ENCODE data around the gene CNOT2. TPM values are rescaled to one million over a fixed set of nuclear protein-coding genes. Genes with fewer than 3 reads are reported as not detected.
A peak's percentile ranks its signal among the peaks of the same experiment; 100 is the strongest.

CNOT2 gene
- 100 to 1,000 TPM in 1 of 2 donors, 10 to 100 TPM in 1; 57.2 to 142 TPM for total RNA-seq

DNA sequence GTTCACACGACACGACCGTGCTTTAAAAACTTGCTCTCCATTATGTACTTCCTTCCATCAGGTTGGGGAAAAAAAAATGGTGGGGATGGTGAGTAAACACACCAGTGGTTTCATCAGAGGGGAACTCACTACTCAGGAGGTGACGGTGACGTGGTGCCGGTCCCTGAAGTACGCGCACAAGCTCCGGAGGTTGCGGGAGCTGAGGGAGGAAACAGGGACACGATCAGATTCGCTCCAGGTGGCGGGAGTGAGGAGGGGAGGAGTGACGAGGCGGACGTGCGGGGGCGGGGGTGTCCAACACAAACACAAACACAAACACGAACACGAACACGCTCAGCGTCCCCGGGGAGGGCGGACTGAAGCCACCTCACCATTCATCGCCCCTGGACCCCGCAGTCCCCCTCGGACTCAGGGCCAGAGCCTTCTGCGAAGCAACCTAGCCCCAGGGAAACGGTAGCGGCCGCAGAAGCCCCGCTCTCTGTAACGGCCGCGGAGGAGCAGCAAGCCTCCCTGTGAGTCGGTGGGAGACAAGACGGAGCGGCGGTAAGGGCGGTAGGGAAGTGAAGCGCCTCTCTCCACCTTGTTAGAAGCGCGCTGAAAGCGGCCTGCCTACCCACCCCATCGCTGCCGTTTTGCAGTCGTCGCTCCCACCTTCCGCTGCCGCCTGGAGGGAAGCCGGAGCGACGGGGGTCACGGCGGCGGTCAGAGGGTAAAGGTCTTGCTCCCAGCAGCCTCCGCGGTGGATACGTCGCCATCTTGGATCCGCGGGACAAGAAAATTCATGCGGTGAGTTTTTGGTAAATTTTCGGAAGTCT lies at the start of gene CNOT2:
TSS of gene CNOT2 (plus strand) at position 739 of the 815 bp plus-strand sequence. CDS start 34,794 bp downstream, outside the sequence.
- intact Hi-C loops (cut with DNase I): no loop called here

GRCh38 chr12:70194076-70194475 lies 49.2 kb upstream of the CNOT2 start:
- intact Hi-C loops (cut with DNase I): no loop called here
- TF ChIP-seq POLR2A (IDR thresholded peaks at IDR 0.05) (no peak), CTCF (IDR thresholded peaks at IDR 0.05) (no peak), POLR2AphosphoS5 (IDR thresholded peaks at IDR 0.05) (no peak)
- Histone ChIP-seq H3K27me3 (replicated peaks; ENCODE audit: insufficient read depth) (no peaks in the 10 kb centered on the region), H3K4me1 (replicated peaks) (no peaks in the 10 kb centered on the region), H3K4me3 (no peak overlapping the region), H3K9me3 (no peaks in the 10 kb centered on the region), H3K36me3 (no peaks in the 10 kb centered on the region), H3K27ac (no peak overlapping the region)
- DNase-seq (ENCODE audit: low spot score): no peak

More for the DNA sequence above, at the start of gene CNOT2:
- peak; percentile 79 for DNase-seq (ENCODE audit: low spot score)
- H3K4me3 ChIP-seq: peak within 1 kb of the TSS; percentile 85 to 88
- H3K27ac ChIP-seq: peak within 1 kb of the TSS; percentile 95 to 96
- H3K36me3 ChIP-seq: no peaks in the 10 kb centered on the region
- no peaks in the 10 kb centered on the region for H3K4me1 ChIP-seq (replicated peaks)
- no peaks in the 10 kb centered on the region for H3K9me3 ChIP-seq
- TF ChIP-seq POLR2A (IDR thresholded peaks at IDR 0.05) (peak; percentile 54), POLR2AphosphoS5 (IDR thresholded peaks at IDR 0.05) (peak; percentile 54), CTCF (IDR thresholded peaks at IDR 0.05) (no peak)
- H3K27me3 ChIP-seq (replicated peaks; ENCODE audit: insufficient read depth): no peaks in the 10 kb centered on the region
- under 1% methylated on average over 57 of the region's 64 CpGs for WGBS

DNA sequence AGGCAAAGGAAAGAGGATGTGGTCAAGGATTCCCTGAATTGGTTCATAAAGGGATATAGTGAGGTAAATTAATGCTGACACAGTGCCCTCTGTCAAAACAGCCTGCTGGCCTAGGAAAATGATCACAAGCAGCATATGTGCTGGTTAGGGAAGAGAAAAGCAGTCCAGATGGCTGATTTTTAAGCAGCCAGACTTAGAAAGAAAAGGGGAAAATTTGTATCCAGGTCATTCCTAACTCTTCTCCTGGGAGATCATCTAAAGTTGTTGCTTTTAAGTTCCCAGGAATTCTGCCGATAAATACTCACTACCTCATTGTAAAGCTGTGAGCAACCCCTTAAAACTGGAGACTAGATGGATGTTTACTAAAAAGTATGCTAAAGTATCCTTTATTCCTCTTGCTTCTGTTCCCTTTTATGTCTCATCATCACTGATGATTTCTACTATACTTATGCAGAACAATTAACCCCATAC lies 46.4 kb upstream of the CNOT2 start:
- Histone ChIP-seq H3K4me3 (no peak overlapping the region), H3K4me1 (replicated peaks) (no peaks in the 10 kb centered on the region), H3K36me3 (no peaks in the 10 kb centered on the region), H3K27me3 (replicated peaks; ENCODE audit: insufficient read depth) (no peaks in the 10 kb centered on the region), H3K9me3 (no peaks in the 10 kb centered on the region), H3K27ac (no peak overlapping the region)
- TF ChIP-seq POLR2AphosphoS5 (IDR thresholded peaks at IDR 0.05) (no peak), POLR2A (IDR thresholded peaks at IDR 0.05) (no peak), CTCF (IDR thresholded peaks at IDR 0.05) (no peak)
- no peak for DNase-seq (ENCODE audit: low spot score)
- whole genome bisulfite sequencing: 67% methylated on average over 1 of the region's 1 CpG
- intact Hi-C loops (cut with DNase I): no loop called here

- H3K4me1 ChIP-seq (replicated peaks): no peaks in the 10 kb centered on the region
- no peak overlapping the region for H3K27ac ChIP-seq
- no peak overlapping the region for H3K4me3 ChIP-seq
- no peak for DNase-seq (ENCODE audit: low spot score)
- H3K36me3 ChIP-seq: no peaks in the 10 kb centered on the region
- intact Hi-C loops (cut with DNase I): no loop called here
- H3K9me3 ChIP-seq: no peaks in the 10 kb centered on the region
- H3K27me3 ChIP-seq (replicated peaks; ENCODE audit: insufficient read depth): no peaks in the 10 kb centered on the region
- TF ChIP-seq POLR2A (IDR thresholded peaks at IDR 0.05) (no peak), CTCF (IDR thresholded peaks at IDR 0.05) (no peak), POLR2AphosphoS5 (IDR thresholded peaks at IDR 0.05) (no peak)
Observed at GRCh38 chr12:70197345-70197744, 45.9 kb upstream of the CNOT2 start.

DNA sequence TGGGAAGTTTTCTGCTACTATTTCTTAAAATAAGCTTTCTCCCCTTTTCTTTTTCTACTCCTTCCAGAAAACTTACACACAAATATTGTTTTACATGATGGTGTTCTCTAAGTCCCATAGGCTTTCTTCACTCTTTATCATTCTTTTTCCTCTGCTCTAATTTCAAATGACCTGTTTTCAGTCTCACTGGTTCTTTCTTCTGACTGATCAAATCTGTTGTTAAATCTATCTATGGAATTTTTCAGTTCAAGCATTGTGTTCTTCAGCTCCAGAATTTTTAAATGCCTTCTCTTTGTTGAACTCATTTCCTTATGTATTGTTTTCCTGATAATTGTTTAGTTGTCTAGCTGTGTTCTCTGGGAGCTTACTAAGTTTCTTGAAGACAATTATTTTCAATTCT lies 29.5 kb upstream of the CNOT2 start:
- Histone ChIP-seq H3K36me3 (no peaks in the 10 kb centered on the region), H3K27ac (no peak overlapping the region), H3K27me3 (replicated peaks; ENCODE audit: insufficient read depth) (no peaks in the 10 kb centered on the region), H3K4me1 (replicated peaks) (no peaks in the 10 kb centered on the region), H3K4me3 (no peak overlapping the region), H3K9me3 (no peaks in the 10 kb centered on the region)
- intact Hi-C loops (cut with DNase I): no loop called here
- DNase-seq (ENCODE audit: low spot score): no peak
- TF ChIP-seq POLR2A (IDR thresholded peaks at IDR 0.05) (no peak), POLR2AphosphoS5 (IDR thresholded peaks at IDR 0.05) (no peak), CTCF (IDR thresholded peaks at IDR 0.05) (no peak)
